HepG2 (cell line): ENCODE data around the gene KAZALD1. TPM values are rescaled to one million over a fixed set of nuclear protein-coding genes. Genes with fewer than 3 reads are reported as not detected.
A peak's percentile ranks its signal among the peaks of the same experiment; 100 is the strongest.

ENCODE experiments used
- AHR ChIP-seq: IDR thresholded peaks from 2 replicates; pipeline ENCODE4 v1.6.1; 2018; ENCODE audit warnings: missing genetic modification reagents, missing compliant biosample characterization
- DR1 ChIP-seq: sonication (generic); formaldehyde crosslinking; IDR thresholded peaks from 2 replicates; pipeline ENCODE4 v1.8.0; 2021; ENCODE audit warnings: mild to moderate bottlenecking, missing genetic modification reagents, inconsistent platforms
- GPBP1L1 ChIP-seq: sonication (generic); formaldehyde crosslinking; IDR thresholded peaks from 2 replicates; pipeline ENCODE4 v1.5.0; 2020; ENCODE audit warnings: mild to moderate bottlenecking, missing genetic modification reagents
- KDM6A ChIP-seq: IDR thresholded peaks from 2 replicates; pipeline ENCODE4 v1.6.1; 2016; ENCODE audit warnings: low read depth
- KMT2B ChIP-seq: IDR thresholded peaks from 2 replicates; pipeline ENCODE4 v1.6.1; 2016; ENCODE audit warnings: missing genetic modification reagents, missing compliant biosample characterization
- NFAT5 ChIP-seq: sonication (generic); formaldehyde crosslinking; IDR thresholded peaks from 2 replicates; pipeline ENCODE4 v1.4.0; 2020; ENCODE audit warnings: missing genetic modification reagents
- NFRKB ChIP-seq: fragments of 450-650 bp; IDR thresholded peaks from 2 replicates; pipeline ENCODE4 v1.6.1; 2017
- NR3C1 ChIP-seq: sonication (generic); formaldehyde crosslinking; IDR thresholded peaks from 2 replicates; pipeline ENCODE4 v1.4.0; 2020; ENCODE audit warnings: missing genetic modification reagents
- POGZ ChIP-seq: sonication (generic); formaldehyde crosslinking; IDR thresholded peaks from 2 replicates; pipeline ENCODE4 v1.4.0; 2020; ENCODE audit warnings: mild to moderate bottlenecking, missing genetic modification reagents
- RXRA ChIP-seq: sonication (generic); formaldehyde crosslinking; IDR thresholded peaks from 2 replicates; pipeline ENCODE4 v1.5.1; 2020; ENCODE audit warnings: missing genetic modification reagents
- RXRB ChIP-seq: IDR thresholded peaks from 2 replicates; pipeline ENCODE4 v1.6.1; 2016; ENCODE audit warnings: borderline replicate concordance, missing genetic modification reagents, missing compliant biosample characterization
- TCF7L2 ChIP-seq: IDR thresholded peaks from 2 replicates; pipeline ENCODE4 v1.6.1; 2011; ENCODE audit warnings: mild to moderate bottlenecking, low read depth, low read length, moderate library complexity
- TRAFD1 ChIP-seq: sonication (generic); formaldehyde crosslinking; IDR thresholded peaks from 2 replicates; pipeline ENCODE4 v1.5.1; 2020; ENCODE audit warnings: missing genetic modification reagents, mild to moderate bottlenecking, borderline replicate concordance
- ZFP36L1 ChIP-seq: sonication (generic); formaldehyde crosslinking; IDR thresholded peaks from 2 replicates; pipeline ENCODE4 v1.8.0; 2022; ENCODE audit warnings: mild to moderate bottlenecking, missing genetic modification reagents, moderate library complexity
- ZNF343 ChIP-seq: sonication (generic); formaldehyde crosslinking; IDR thresholded peaks from 2 replicates; pipeline ENCODE4 v1.4.0; 2020; ENCODE audit warnings: mild to moderate bottlenecking, missing genetic modification reagents
- ZNF616 ChIP-seq: sonication (generic); formaldehyde crosslinking; IDR thresholded peaks from 2 replicates; pipeline ENCODE4 v1.5.0; 2020; ENCODE audit warnings: low read depth, mild to moderate bottlenecking, missing genetic modification reagents
- polyA plus RNA-seq, 8 experiments: library from polyadenylated mRNA; depleted of rRNA in 3 of 8; stranded (reverse) in 7 of 8; unstranded in 1 of 8; fragments of >200 nt; fragmentation: Illumina TruSeq in 4 of 8; extraction: Trizol in 4 of 8; gene quantifications; 2 replicates each; pipeline versions ENCODE4 v1.2.1 to v1.2.3, GENCODE V29; 2011 to 2016; ENCODE audit warnings: low read depth in 4 of 8, missing spikeins in 1 of 8, mixed read lengths in 1 of 8; ENCODE audit not compliant: insufficient read depth in 1 of 8
- total RNA-seq, 5 experiments: library from RNA; depleted of rRNA; stranded (reverse); fragments of >200 nt; fragmentation: Illumina TruSeq; extraction: Trizol; gene quantifications; 2 replicates each; pipeline ENCODE4 v1.2.3, GENCODE V29; 2016; ENCODE audit warnings: low read depth in 1 of 5
- TF ChIP-seq, protein P1 (sequence below): sonication (generic); formaldehyde crosslinking; IDR thresholded peaks from 2 replicates; pipeline ENCODE4 v1.4.0; 2020; ENCODE audit warnings: mild to moderate bottlenecking, missing genetic modification reagents

KAZALD1 gene
- total and polyA plus RNA-seq, 2 of the 13 experiments (the other 11 are each of a cell fraction or from before 2014, with no cell fraction given) = 16.7 to 27.7 TPM

DNA sequence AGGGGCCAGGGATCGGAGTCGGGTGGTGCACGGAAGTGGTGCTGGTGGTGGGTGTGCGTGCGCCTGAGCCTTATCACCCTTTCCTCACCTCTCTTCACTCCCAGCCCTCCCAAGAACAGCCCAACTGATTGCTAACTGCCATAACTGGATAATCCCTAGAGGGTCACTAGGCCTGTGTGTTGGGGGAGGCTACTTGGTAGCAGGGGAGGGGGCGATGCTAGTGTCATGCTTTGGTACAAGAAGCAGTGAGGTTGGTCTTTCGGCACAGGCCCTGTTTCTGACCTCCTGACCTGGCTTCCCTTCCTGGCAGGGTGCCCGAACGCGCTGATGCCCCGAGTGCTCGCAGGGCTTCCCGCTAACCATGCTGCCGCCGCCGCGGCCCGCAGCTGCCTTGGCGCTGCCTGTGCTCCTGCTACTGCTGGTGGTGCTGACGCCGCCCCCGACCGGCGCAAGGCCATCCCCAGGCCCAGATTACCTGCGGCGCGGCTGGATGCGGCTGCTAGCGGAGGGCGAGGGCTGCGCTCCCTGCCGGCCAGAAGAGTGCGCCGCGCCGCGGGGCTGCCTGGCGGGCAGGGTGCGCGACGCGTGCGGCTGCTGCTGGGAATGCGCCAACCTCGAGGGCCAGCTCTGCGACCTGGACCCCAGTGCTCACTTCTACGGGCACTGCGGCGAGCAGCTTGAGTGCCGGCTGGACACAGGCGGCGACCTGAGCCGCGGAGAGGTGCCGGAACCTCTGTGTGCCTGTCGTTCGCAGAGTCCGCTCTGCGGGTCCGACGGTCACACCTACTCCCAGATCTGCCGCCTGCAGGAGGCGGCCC lies 652 bp downstream of the KAZALD1 start (continued):
- TF ChIP-seq NFAT5 (CRISPR knock-in tag) = peak; percentile 82; the same call in 1 of the 2 replicates
- 0 out of 2 replicates have a peak, but pooled peaks have one; percentile 21 for TF ChIP-seq KDM6A (CRISPR knock-in tag)
- peak; percentile 25; the same call in 1 of the 2 replicates for TF ChIP-seq AHR
- TF ChIP-seq NFRKB = no peak
- peak; percentile 93 for TF ChIP-seq ZFP36L1 (CRISPR knock-in tag)
- no peak for TF ChIP-seq TRAFD1 (CRISPR knock-in tag)
- no peak for TF ChIP-seq TCF7L2
- TF ChIP-seq, protein P1, sequence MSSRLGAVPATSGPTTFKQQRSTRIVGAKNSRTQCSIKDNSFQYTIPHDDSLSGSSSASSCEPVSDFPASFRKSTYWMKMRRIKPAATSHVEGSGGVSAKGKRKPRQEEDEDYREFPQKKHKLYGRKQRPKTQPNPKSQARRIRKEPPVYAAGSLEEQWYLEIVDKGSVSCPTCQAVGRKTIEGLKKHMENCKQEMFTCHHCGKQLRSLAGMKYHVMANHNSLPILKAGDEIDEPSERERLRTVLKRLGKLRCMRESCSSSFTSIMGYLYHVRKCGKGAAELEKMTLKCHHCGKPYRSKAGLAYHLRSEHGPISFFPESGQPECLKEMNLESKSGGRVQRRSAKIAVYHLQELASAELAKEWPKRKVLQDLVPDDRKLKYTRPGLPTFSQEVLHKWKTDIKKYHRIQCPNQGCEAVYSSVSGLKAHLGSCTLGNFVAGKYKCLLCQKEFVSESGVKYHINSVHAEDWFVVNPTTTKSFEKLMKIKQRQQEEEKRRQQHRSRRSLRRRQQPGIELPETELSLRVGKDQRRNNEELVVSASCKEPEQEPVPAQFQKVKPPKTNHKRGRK = no peak
- TF ChIP-seq GPBP1L1 (CRISPR knock-in tag) = no peak
- TF ChIP-seq RXRA (CRISPR knock-in tag) = peak; percentile 61
- peak; percentile 81 for TF ChIP-seq ZNF343 (CRISPR knock-in tag)
- no peak for TF ChIP-seq KMT2B (CRISPR knock-in tag)
- no peak for TF ChIP-seq ZNF616 (CRISPR knock-in tag)
- TF ChIP-seq DR1 (CRISPR knock-in tag) = no peak; the same call in 1 of the 2 replicates
- TF ChIP-seq NR3C1 = no peak
- peak; percentile 35; the same call in 1 of the 2 replicates for TF ChIP-seq POGZ (CRISPR knock-in tag)
- TF ChIP-seq RXRB (CRISPR knock-in tag) = peak; percentile 31; the same call in 1 of the 2 replicates
